Right lobe of liver (tissue), 6 donors: ENCODE measurements around the gene PARVA. TPM values are rescaled to one million over a fixed set of nuclear protein-coding genes. Genes with fewer than 3 reads are reported as not detected.
"Not testable (repeated sequence)": the region's sequence is repeated elsewhere in the genome, so short reads cannot be mapped to it uniquely, and the experiment has no call there.

Source experiments
- ATAC-seq, 4 donors: fragments of 200-7000 bp; cut with Tn5 transposase; one replicate each; pipeline ENCODE4 v1.9.1; 2020; ENCODE audit warnings: mild to moderate bottlenecking in 4 of 4, moderate library complexity in 4 of 4
- DNase-seq, 3 donors: peaks; one replicate each; pipeline ENCODE4 v3.0.0-alpha.2; 2020
- H3K27ac ChIP-seq, 3 donors: fragments of 200-600 bp; one replicate each; pipeline ENCODE4 v1.8.0; 2022
- H3K27me3 ChIP-seq, 2 donors: fragments of 200-600 bp; one replicate each; pipeline ENCODE4 v1.8.0; 2022
- H3K36me3 ChIP-seq, 4 donors: fragments of 200-600 bp; sonication (generic) in 1 of 4; one replicate each; pipeline versions ENCODE4 v1.5.1 to v1.8.0; 2017 to 2022; ENCODE audit warnings: control low read depth in 1 of 4
- H3K4me1 ChIP-seq, 4 donors: fragments of 200-600 bp; sonication (generic) in 1 of 4; one replicate each; pipeline versions ENCODE4 v1.5.1 to v1.8.0; 2017 to 2022; ENCODE audit warnings: control low read depth in 1 of 4
- H3K4me3 ChIP-seq, 3 donors: fragments of 200-600 bp; one replicate each; pipeline ENCODE4 v1.8.0; 2022
- H3K9me3 ChIP-seq, 4 donors: fragments of 200-600 bp; sonication (generic) in 1 of 4; one replicate each; pipeline versions ENCODE4 v1.5.1 to v1.8.0; 2017 to 2022; ENCODE audit warnings: control low read depth in 1 of 4
- CTCF ChIP-seq, 4 donors: fragments of 200-600 bp in 3 of 4; fragments of 450-650 bp in 1 of 4; IDR thresholded peaks; one replicate each; pipeline versions ENCODE4 v1.5.1 to v1.8.0; 2016 to 2022; ENCODE audit warnings: antibody characterized with exemption in 4 of 4, mild to moderate bottlenecking in 2 of 4
- POLR2A ChIP-seq: fragments of 450-650 bp; IDR thresholded peaks from one replicate; pipeline ENCODE4 v1.6.1; 2017; ENCODE audit warnings: antibody characterized with exemption, mild to moderate bottlenecking
- WGBS: methylation state at CpG from one replicate; pipeline ENCODE4 v1.1.6; 2018; ENCODE audit warnings: low coverage, low lambda C conversion rate; ENCODE audit not compliant: insufficient coverage; ENCODE audit errors: missing lambda C conversion rate; 5-methylcytosine and 5-hydroxymethylcytosine counted together
- intact Hi-C, 2 donors: fragments of 100-400 bp; cut with DNase I; formaldehyde crosslinking; loops; one replicate each; pipeline versions ENCODE4 v1.11.2 to v1.14.1; 2022
- total RNA-seq, 6 experiments: library from RNA; depleted of rRNA in 2 of 6; stranded (reverse); fragments of >200 nt in 2 of 6; fragmentation: NEBNext Ultra II Directional in 3 of 6; extraction: Animal tissue kit (Norgen Biotek cat#: 25700) in 3 of 6; gene quantifications; one replicate each; pipeline versions ENCODE4 v1.1.0 to v1.2.4, GENCODE V29; 2016 to 2023
- donor health status: DM: no; HTN: yes; CAD: no.
- donor health status: DM: no; HTN: no; CAD: no.
- donor health status: DM: no; HTN: no; CAD: no.
- donor health status: DM: no; HTN: yes; CAD: no.
- donor health status: DM: no; HTN: yes; CAD: no.

Gene PARVA
- total RNA-seq, 6 experiments from 2014 or later = 11.1 to 27.5 (median 21.8) TPM

GRCh38 chr11:12362857-12363256 is 14.5 kb upstream of the PARVA start:
- no peak for TF ChIP-seq POLR2A
- TF ChIP-seq CTCF (IDR thresholded peaks at IDR 0.05) = no peak
- ATAC-seq = no peak
- peaks cover 0 to 8% (median 0%) of the 10 kb centered on the region in 4 donors for H3K4me1 ChIP-seq
- 0% methylated on average over 1 of the region's 2 CpGs for WGBS
- no peak for DNase-seq
- H3K27me3 ChIP-seq = no peaks in the 10 kb centered on the region
- no peak overlapping the region for H3K27ac ChIP-seq
- H3K36me3 ChIP-seq = no peaks in the 10 kb centered on the region
- intact Hi-C loops = no loop called here
- no peaks in the 10 kb centered on the region for H3K9me3 ChIP-seq
- H3K4me3 ChIP-seq = no peak overlapping the region

GRCh38 chr11:12363373-12363772 is 14.0 kb upstream of the PARVA start:
- WGBS = no CpG with 5 or more reads among the region's 1 CpG
- ATAC-seq (no peak), DNase-seq (no peak)
- Histone ChIP-seq H3K4me3 (no peak overlapping the region), H3K4me1 (peaks cover 0 to 7% (median 0%) of the 10 kb centered on the region in 4 donors), H3K27ac (no peak overlapping the region), H3K36me3 (no peaks in the 10 kb centered on the region), H3K27me3 (no peaks in the 10 kb centered on the region), H3K9me3 (no peaks in the 10 kb centered on the region)
- no peak for TF ChIP-seq POLR2A
- TF ChIP-seq CTCF (IDR thresholded peaks at IDR 0.05) = no peak
- intact Hi-C loops = no loop called here

GRCh38 chr11:12365965-12366575 is 11.3 kb upstream of the PARVA start:
- H3K4me3 ChIP-seq, H3K27ac ChIP-seq, DNase-seq, intact Hi-C loops, ATAC-seq, H3K27me3 ChIP-seq, H3K9me3 ChIP-seq, H3K36me3 ChIP-seq, H3K4me1 ChIP-seq: not testable (repeated sequence)
- WGBS = 53% methylated on average over 7 of the region's 14 CpGs

GRCh38 chr11:12367057-12367456 is 10.3 kb upstream of the PARVA start:
- intact Hi-C loops, H3K27me3 ChIP-seq, H3K4me3 ChIP-seq, H3K27ac ChIP-seq, H3K36me3 ChIP-seq, ATAC-seq, H3K9me3 ChIP-seq, H3K4me1 ChIP-seq, DNase-seq: not testable (repeated sequence)
- WGBS = 84% methylated on average over 5 of the region's 6 CpGs

- ATAC-seq = no peak
- no peak overlapping the region for H3K27ac ChIP-seq
- no peaks in the 10 kb centered on the region for H3K27me3 ChIP-seq
- 18% methylated on average over 1 of the region's 1 CpG for WGBS
- no peak for TF ChIP-seq POLR2A
- TF ChIP-seq CTCF (IDR thresholded peaks at IDR 0.05) = no peak
- no peaks in the 10 kb centered on the region for H3K36me3 ChIP-seq
- DNase-seq = no peak
- no peaks in the 10 kb centered on the region for H3K9me3 ChIP-seq
- H3K4me1 ChIP-seq = no peaks in the 10 kb centered on the region
- intact Hi-C loops = no loop called here
- H3K4me3 ChIP-seq = no peak overlapping the region
These were observed 5.3 kb upstream of the PARVA start for GRCh38 chr11:12372111-12372510.

GRCh38 chr11:12375720-12376119 is 1.7 kb upstream of the PARVA start:
- H3K27ac ChIP-seq = no peak overlapping the region
- 79% methylated on average over 6 of the region's 7 CpGs for WGBS

More at GRCh38 chr11:12375720-12376119, 1.7 kb upstream of the PARVA start:
- H3K4me1 ChIP-seq = no peaks in the 10 kb centered on the region
- H3K9me3 ChIP-seq = no peaks in the 10 kb centered on the region
- intact Hi-C loops = no loop called here
- ATAC-seq (no peak), DNase-seq (no peak)
- H3K4me3 ChIP-seq = no peak overlapping the region
- TF ChIP-seq POLR2A (no peak), CTCF (IDR thresholded peaks at IDR 0.05) (no peak)
- H3K36me3 ChIP-seq = no peaks in the 10 kb centered on the region
- no peaks in the 10 kb centered on the region for H3K27me3 ChIP-seq
